ENCODE results near the gene PIP5K1C. TPM values are rescaled to one million over a fixed set of nuclear protein-coding genes. Genes with fewer than 3 reads are reported as not detected.

Gene PIP5K1C
- total RNA-seq, 1 donor from 2014 or later: 42.0 TPM

DNA sequence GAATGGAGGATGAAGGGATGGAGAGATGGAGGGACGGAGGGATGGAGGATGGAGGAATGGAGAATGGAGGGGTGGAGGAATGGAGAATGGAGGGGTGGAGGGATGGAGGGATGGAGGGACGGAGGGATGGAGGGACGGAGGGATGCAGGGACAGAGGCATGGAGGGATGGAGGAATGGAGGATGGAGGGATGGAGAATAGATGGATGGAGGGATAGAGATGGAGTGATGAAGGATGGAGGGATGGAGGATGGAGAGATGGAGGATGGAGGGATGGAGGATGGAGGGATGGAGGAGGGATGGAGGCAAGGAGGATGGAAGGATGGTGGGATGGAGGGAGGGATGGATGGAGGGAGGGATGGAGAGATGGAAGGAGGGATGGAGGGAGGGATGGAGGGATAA is 22.1 kb downstream of the PIP5K1C start:
- Histone ChIP-seq H3K27ac (ENCODE audit: low read depth, low read length) (no peak overlapping the region), H2AFZ (ENCODE audit: low read depth, low read length) (no peak overlapping the region), H3K79me2 (ENCODE audit: insufficient read depth, low read length) (peaks cover 71% of the 10 kb centered on the region), H3K4me2 (ENCODE audit: low read length) (no peak overlapping the region), H3K4me1 (ENCODE audit: insufficient read depth, low read length) (peaks cover 8% of the 10 kb centered on the region), H3K9me3 (ENCODE audit: insufficient read depth, low read depth, low read length) (no peaks in the 10 kb centered on the region), H3K27me3 (ENCODE audit: insufficient read depth, low read length) (no peaks in the 10 kb centered on the region), H3K9ac (ENCODE audit: low read length) (no peak overlapping the region), H3K36me3 (ENCODE audit: insufficient read depth, low read length) (no peaks in the 10 kb centered on the region), H3K4me3 (ENCODE audit: insufficient read depth, low read depth, low read length) (no peak overlapping the region), H4K20me1 (ENCODE audit: insufficient read depth, low read length) (peaks cover 73% of the 10 kb centered on the region)
- no peak for FAIRE-seq
- Mint-ChIP-seq H3K27ac (ENCODE audit: unreplicated experiment) (no peak overlapping the region), H3K4me3 (ENCODE audit: unreplicated experiment) (no peak overlapping the region), H3K27me3 (ENCODE audit: low read depth, unreplicated experiment) (no peaks in the 10 kb centered on the region), H3K9me3 (ENCODE audit: unreplicated experiment) (no peaks in the 10 kb centered on the region), H3K36me3 (ENCODE audit: low read depth, unreplicated experiment) (peaks cover 10% of the 10 kb centered on the region), H3K4me1 (ENCODE audit: low read depth, unreplicated experiment) (peaks cover under 1% of the 10 kb centered on the region)
- DNase-seq (ENCODE audit: low read depth): no peak
- TF ChIP-seq CTCF (IDR thresholded peaks at IDR 0.05; ENCODE audit: insufficient read depth, low read depth, low read length) (no peak), EZH2 (IDR thresholded peaks at IDR 0.05; ENCODE audit: insufficient read depth, low read length) (no peak)

DNA sequence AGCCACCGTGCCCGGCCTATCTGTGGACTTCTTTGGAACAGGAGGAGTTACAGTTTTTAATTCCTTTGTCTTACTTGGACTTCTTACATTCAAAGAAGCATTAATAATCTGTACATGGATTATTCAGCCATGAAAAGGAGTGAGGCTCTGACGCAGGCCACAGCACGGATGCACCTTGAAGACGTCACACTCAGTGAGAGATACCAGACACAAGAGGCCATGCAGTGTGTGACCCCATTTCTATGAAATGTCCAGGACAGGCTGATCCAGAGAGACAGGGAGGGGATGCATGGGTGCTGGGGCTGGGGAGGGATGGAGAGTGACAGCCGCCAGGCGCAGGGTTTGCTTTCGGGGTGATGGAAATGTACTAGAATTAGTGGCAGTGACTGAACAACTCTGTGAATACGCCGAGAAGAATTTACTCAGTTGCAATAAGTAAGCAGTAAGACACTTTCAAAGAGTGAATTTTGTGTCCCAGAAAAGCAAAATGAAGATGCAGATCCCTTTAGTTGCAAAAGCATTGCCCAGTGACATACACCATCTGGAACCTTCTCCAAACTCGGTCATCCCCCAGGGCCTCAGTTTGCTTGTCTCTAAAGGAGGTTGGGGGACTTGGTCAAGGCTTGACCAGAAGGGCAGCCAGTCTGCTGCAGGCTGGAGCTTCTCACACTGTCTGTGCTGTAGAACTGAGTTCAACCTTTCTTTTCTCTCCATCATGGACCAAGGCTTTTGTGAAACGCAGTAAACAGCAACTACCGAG is 25.3 kb downstream of the PIP5K1C start:
- H3K27ac ChIP-seq (ENCODE audit: low read depth, low read length): no peak overlapping the region
- FAIRE-seq (no peak), DNase-seq (ENCODE audit: low read depth) (no peak)
- peaks cover 8% of the 10 kb centered on the region for H3K4me1 Mint-ChIP-seq (ENCODE audit: low read depth, unreplicated experiment)
- no peaks in the 10 kb centered on the region for H3K9me3 Mint-ChIP-seq (ENCODE audit: unreplicated experiment)
- no peaks in the 10 kb centered on the region for H3K36me3 ChIP-seq (ENCODE audit: insufficient read depth, low read length)
- peaks cover 26% of the 10 kb centered on the region for H3K4me1 ChIP-seq (ENCODE audit: insufficient read depth, low read length)
- TF ChIP-seq CTCF (IDR thresholded peaks at IDR 0.05; ENCODE audit: insufficient read depth, low read depth, low read length) (no peak), EZH2 (IDR thresholded peaks at IDR 0.05; ENCODE audit: insufficient read depth, low read length) (no peak)
- no peaks in the 10 kb centered on the region for H3K27me3 ChIP-seq (ENCODE audit: insufficient read depth, low read length)
- no peak overlapping the region for H3K9ac ChIP-seq (ENCODE audit: low read length)
- no peak overlapping the region for H3K4me3 Mint-ChIP-seq (ENCODE audit: unreplicated experiment)
- H3K4me2 ChIP-seq (ENCODE audit: low read length): no peak overlapping the region
- H3K27ac Mint-ChIP-seq (ENCODE audit: unreplicated experiment): no peak overlapping the region
- H4K20me1 ChIP-seq (ENCODE audit: insufficient read depth, low read length): peaks cover 68% of the 10 kb centered on the region
- no peak overlapping the region for H2AFZ ChIP-seq (ENCODE audit: low read depth, low read length)
- H3K4me3 ChIP-seq (ENCODE audit: insufficient read depth, low read depth, low read length): no peak overlapping the region
- no peaks in the 10 kb centered on the region for H3K27me3 Mint-ChIP-seq (ENCODE audit: low read depth, unreplicated experiment)
- H3K9me3 ChIP-seq (ENCODE audit: insufficient read depth, low read depth, low read length): no peaks in the 10 kb centered on the region
- H3K36me3 Mint-ChIP-seq (ENCODE audit: low read depth, unreplicated experiment): peaks cover 10% of the 10 kb centered on the region
- peaks cover 74% of the 10 kb centered on the region for H3K79me2 ChIP-seq (ENCODE audit: insufficient read depth, low read length)

Measured in astrocyte (in vitro differentiated cells and primary cell).